LNCAP (cell line): ENCODE measurements around the gene NUTM2D.
"Not testable (repeated sequence)": the region's sequence is repeated elsewhere in the genome, so short reads cannot be mapped to it uniquely, and the experiment has no call there.

ENCODE experiments used
- TF ChIP-seq, protein P1 (sequence below): fragments of 450-650 bp; IDR thresholded peaks from 2 replicates; pipeline ENCODE4 v1.5.1; 2017; ENCODE audit warnings: mild to moderate bottlenecking

NUTM2D gene, protein sequence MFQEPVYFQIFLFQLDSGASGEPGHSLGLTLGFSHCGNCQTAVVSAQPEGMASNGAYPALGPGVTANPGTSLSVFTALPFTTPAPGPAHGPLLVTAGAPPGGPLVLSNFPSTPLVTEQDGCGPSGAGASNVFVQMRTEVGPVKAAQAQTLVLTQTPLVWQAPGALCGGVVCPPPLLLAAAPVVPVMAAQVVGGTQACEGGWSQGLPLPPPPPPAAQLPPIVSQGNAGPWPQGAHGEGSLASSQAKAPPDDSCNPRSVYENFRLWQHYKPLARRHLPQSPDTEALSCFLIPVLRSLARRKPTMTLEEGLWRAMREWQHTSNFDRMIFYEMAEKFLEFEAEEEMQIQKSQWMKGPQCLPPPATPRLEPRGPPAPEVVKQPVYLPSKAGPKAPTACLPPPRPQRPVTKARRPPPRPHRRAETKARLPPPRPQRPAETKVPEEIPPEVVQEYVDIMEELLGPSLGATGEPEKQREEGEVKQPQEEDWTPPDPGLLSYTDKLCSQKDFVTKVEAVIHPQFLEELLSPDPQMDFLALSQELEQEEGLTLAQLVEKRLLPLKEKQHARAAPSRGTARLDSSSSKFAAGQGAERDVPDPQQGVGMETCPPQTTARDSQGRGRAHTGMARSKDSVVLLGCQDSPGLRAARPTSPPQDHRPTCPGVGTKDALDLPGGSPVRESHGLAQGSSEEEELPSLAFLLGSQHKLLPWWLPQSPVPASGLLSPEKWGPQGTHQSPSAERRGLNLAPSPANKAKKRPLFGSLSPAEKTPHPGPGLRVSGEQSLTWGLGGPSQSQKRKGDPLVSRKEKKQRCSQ

DNA sequence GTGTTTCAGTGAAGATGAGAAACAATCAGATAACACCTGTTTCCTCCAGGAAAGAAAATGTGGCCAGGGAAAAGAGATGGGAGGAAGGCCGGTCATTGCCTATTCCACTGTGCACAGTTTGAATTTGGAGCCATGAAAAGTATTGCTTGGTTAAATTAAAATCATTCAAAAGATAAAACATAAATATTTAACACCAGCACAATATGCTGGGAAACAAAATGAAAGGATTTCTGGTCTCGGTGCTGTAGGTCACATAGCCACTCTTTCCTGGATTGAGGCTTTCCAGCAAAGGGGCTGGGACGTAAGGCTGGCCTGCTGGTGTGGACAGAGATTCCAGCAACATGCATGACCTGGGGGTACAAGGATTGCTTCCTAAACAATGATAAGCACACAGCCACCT, at the start of gene NUTM2D:
NUTM2D (plus strand) TSS at position 301 of the 400 bp plus-strand sequence. CDS start 522 bp downstream, outside the sequence.
- TF ChIP-seq, protein P1, sequence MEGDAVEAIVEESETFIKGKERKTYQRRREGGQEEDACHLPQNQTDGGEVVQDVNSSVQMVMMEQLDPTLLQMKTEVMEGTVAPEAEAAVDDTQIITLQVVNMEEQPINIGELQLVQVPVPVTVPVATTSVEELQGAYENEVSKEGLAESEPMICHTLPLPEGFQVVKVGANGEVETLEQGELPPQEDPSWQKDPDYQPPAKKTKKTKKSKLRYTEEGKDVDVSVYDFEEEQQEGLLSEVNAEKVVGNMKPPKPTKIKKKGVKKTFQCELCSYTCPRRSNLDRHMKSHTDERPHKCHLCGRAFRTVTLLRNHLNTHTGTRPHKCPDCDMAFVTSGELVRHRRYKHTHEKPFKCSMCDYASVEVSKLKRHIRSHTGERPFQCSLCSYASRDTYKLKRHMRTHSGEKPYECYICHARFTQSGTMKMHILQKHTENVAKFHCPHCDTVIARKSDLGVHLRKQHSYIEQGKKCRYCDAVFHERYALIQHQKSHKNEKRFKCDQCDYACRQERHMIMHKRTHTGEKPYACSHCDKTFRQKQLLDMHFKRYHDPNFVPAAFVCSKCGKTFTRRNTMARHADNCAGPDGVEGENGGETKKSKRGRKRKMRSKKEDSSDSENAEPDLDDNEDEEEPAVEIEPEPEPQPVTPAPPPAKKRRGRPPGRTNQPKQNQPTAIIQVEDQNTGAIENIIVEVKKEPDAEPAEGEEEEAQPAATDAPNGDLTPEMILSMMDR, result not testable (repeated sequence)

DNA sequence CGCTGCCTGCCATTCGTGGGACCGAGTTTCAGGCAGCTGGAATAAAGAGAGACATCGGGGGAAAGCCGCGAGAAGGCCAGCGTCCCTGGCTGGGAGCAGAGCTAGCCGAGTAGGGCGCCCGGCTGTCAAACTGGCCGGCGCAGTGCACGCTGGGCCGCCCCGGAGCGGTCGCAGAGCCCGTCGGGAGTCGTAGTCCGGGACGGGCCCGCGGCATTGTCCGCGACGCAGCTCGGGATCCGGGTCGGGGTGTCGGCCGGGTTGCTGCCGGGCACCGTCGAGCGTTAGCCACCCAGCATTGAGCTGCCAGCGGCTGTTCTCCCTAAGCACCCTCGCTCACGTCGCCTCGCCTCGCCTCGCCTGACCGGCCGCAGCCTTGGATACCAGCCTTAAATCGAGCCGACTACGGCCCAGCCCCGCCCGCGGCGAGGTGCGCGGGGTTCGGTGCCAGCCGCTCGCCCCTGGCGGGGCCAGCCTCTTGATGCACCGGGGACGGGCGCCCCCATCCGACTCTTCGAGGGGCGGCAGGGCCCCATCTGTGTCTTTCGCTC, 14.8 kb upstream of the NUTM2D start:
- TF ChIP-seq, protein P1, result 0 out of 2 replicates have a peak, but pooled peaks have one; percentile 20
